ENCODE measurements around the gene RIC8A. TPM values are rescaled to one million over a fixed set of nuclear protein-coding genes. Genes with fewer than 3 reads are reported as not detected.

Gene RIC8A
- total RNA-seq, 1 experiment from 2014 or later = 129 TPM

DNA sequence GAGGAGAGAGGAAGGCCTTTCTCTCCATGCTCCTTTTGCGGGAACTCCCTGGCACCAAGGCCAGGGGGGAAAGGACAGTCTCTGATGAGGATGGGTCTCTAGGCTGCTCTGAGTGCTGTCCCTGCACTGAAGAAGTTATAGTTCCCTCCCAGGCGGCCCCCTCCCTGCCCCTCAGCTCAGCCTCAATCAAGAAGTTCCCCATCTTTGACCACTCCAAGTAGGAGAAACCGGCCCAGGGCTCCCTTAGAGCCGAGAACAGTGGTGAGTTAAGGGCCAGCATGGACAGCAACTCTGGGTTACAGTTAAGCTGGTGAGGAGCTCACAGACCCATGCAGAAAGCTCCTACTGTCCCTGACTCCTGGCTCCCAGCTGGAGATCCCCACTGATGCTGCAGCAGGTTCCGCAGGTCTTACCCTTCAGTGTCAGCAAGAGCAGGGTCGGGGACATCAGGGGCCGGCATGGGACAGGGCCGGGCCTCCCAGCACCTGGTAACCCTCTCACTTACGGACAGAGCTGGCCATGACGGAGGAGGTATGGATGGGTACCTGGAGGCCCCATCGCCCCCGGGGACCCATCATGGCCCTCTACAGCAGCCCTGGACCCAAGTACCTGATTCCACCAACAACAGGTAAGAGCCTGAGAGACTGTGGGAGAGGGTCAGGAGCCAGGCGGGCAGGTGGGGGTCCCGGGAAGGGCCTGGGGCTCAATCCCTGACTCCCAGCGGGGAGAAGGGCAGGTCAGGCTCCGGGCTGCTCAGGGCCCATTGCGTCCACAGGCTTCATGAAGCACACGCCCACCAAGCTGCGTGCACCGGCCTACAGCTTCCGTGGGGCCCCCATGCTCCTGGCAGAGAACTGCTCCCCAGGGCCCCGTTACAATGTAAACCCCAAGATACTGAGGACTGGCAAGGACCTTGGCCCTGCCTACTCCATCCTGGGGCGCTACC lies 10.4 kb upstream of the RIC8A start:
- intact Hi-C loops (cut with micrococcal nuclease; ENCODE audit: unreplicated experiment) = no loop called here
- no peak overlapping the region for H3K27ac ChIP-seq
- H3K9me2 ChIP-seq (ENCODE audit: insufficient read depth) = no peaks in the 10 kb centered on the region
- POLR2A ChIA-PET (ENCODE audit: unreplicated experiment) = no interaction called here
- H3F3A ChIP-seq (ENCODE audit: insufficient read depth, low read depth) = no peaks in the 10 kb centered on the region
- TF ChIP-seq EZH2 (IDR thresholded peaks at IDR 0.05; ENCODE audit: low read depth) = no peak
- TF ChIP-seq, protein P1, sequence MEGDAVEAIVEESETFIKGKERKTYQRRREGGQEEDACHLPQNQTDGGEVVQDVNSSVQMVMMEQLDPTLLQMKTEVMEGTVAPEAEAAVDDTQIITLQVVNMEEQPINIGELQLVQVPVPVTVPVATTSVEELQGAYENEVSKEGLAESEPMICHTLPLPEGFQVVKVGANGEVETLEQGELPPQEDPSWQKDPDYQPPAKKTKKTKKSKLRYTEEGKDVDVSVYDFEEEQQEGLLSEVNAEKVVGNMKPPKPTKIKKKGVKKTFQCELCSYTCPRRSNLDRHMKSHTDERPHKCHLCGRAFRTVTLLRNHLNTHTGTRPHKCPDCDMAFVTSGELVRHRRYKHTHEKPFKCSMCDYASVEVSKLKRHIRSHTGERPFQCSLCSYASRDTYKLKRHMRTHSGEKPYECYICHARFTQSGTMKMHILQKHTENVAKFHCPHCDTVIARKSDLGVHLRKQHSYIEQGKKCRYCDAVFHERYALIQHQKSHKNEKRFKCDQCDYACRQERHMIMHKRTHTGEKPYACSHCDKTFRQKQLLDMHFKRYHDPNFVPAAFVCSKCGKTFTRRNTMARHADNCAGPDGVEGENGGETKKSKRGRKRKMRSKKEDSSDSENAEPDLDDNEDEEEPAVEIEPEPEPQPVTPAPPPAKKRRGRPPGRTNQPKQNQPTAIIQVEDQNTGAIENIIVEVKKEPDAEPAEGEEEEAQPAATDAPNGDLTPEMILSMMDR (conservative IDR thresholded peaks at IDR 0.05) = no peak
- H3K4me1 ChIP-seq (replicated peaks; ENCODE audit: insufficient read depth) = no peaks in the 10 kb centered on the region
- H3K36me3 ChIP-seq (ENCODE audit: low read depth) = no peaks in the 10 kb centered on the region
- no peak overlapping the region for H3K4me3 ChIP-seq
- CTCF ChIA-PET = interaction anchor here (0.6 kb wide), 1 partner anchor 166 kb away, joined by 15 read pairs; no protein-coding TSS in a partner anchor
- H4K20me1 ChIP-seq (ENCODE audit: insufficient read depth) = no peaks in the 10 kb centered on the region
- H3K4me2 ChIP-seq = no peak overlapping the region
- BruUV-seq (replicated peaks) = no TSS peak
- no peak for DNase-seq
- peaks cover 3% of the 10 kb centered on the region; the same call in 1 of the 2 replicates for H3K27me3 ChIP-seq (ENCODE audit: insufficient read depth, low read depth)
- no peak overlapping the region for H2AFZ ChIP-seq
- no peaks in the 10 kb centered on the region for H3K79me2 ChIP-seq (ENCODE audit: low read depth)
- no peaks in the 10 kb centered on the region for H3K9me3 ChIP-seq (ENCODE audit: insufficient read depth, low read depth)

DNA sequence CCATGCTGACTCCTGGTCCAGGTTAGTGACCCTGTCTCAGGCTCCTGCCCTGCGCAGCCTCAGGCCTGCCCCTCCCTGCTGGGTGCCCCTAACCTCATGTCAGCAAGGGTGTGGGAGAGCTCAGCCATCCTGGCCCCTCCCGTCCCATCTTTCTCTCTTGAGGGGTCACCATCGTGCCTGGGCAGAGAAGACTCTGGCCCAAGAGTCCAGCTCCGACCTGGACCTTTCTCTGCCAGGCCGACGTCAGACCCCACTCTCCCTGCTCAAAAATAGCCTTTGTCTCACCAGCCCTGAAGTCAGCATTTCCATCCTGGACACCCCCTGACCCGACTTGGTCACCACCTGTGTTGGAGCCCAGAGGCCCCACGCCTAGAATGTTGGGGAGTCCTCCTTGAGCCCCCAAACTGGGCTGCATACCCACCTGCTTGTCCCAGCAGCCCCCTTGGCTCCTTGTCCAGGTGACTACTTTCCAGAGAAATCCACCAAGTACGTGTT lies 9.7 kb upstream of the RIC8A start:
- H3F3A ChIP-seq (ENCODE audit: insufficient read depth, low read depth) = no peaks in the 10 kb centered on the region
- TF ChIP-seq, protein P1 (conservative IDR thresholded peaks at IDR 0.05) = no peak
- TF ChIP-seq EZH2 (IDR thresholded peaks at IDR 0.05; ENCODE audit: low read depth) = no peak
- no TSS peak for BruUV-seq (replicated peaks)
- POLR2A ChIA-PET (ENCODE audit: unreplicated experiment) = no interaction called here
- no peaks in the 10 kb centered on the region for H3K79me2 ChIP-seq (ENCODE audit: low read depth)
- no peaks in the 10 kb centered on the region for H3K9me3 ChIP-seq (ENCODE audit: insufficient read depth, low read depth)
- no peak overlapping the region for H3K4me3 ChIP-seq
- H3K27me3 ChIP-seq (ENCODE audit: insufficient read depth, low read depth) = peaks cover 3% of the 10 kb centered on the region; the same call in 1 of the 2 replicates
- H3K4me2 ChIP-seq = no peak overlapping the region
- H2AFZ ChIP-seq = no peak overlapping the region
- no peak overlapping the region for H3K27ac ChIP-seq
- CTCF ChIA-PET = no interaction called here
- H3K9me2 ChIP-seq (ENCODE audit: insufficient read depth) = no peaks in the 10 kb centered on the region
- intact Hi-C loops (cut with micrococcal nuclease; ENCODE audit: unreplicated experiment) = no loop called here
- H3K36me3 ChIP-seq (ENCODE audit: low read depth) = no peaks in the 10 kb centered on the region
- no peak for DNase-seq
- H4K20me1 ChIP-seq (ENCODE audit: insufficient read depth) = no peaks in the 10 kb centered on the region
- H3K4me1 ChIP-seq (replicated peaks; ENCODE audit: insufficient read depth) = no peaks in the 10 kb centered on the region

DNA sequence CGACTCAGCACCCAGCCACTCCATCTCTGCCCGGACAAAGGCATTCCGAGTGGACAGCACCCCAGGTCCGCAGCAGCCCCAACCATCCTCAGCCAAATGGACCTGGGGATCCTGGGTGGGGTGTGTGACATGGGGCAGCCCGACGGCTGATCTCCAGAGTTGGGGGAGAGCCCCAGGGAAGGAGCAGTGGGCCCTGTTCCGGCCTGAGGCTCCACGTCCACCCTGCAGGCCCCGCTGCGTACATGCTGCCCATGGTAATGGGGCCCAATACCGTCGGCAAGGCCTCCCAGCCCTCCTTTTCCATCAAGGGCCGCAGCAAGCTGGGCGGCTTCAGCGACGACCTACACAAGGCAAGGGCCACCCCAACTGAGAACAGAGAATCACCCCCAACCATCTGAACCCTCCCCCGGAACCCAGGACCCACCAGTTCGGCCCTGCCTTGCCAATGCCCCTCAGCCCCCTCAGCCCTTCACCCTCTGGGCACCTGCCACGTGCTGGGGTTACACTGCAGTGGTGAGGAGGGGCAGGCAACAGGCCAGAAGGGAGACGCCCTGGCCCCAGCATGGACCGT lies 9.2 kb upstream of the RIC8A start:
- ChIA-PET CTCF (no interaction called here), POLR2A (ENCODE audit: unreplicated experiment) (no interaction called here)
- BruUV-seq (replicated peaks) = no TSS peak
- no peaks in the 10 kb centered on the region for H3K4me1 ChIP-seq (replicated peaks; ENCODE audit: insufficient read depth)
- DNase-seq = no peak
- H3K27me3 ChIP-seq (ENCODE audit: insufficient read depth, low read depth) = peaks cover 3% of the 10 kb centered on the region; the same call in 1 of the 2 replicates
- no peaks in the 10 kb centered on the region for H3K9me2 ChIP-seq (ENCODE audit: insufficient read depth)
- no peak overlapping the region for H3K4me3 ChIP-seq
- no peaks in the 10 kb centered on the region for H3F3A ChIP-seq (ENCODE audit: insufficient read depth, low read depth)
- H3K9me3 ChIP-seq (ENCODE audit: insufficient read depth, low read depth) = no peaks in the 10 kb centered on the region
- TF ChIP-seq EZH2 (IDR thresholded peaks at IDR 0.05; ENCODE audit: low read depth) = no peak
- TF ChIP-seq, protein P1 (conservative IDR thresholded peaks at IDR 0.05) = no peak
- H3K27ac ChIP-seq = no peak overlapping the region
- intact Hi-C loops (cut with micrococcal nuclease; ENCODE audit: unreplicated experiment) = no loop called here
- no peak overlapping the region for H3K4me2 ChIP-seq
- no peaks in the 10 kb centered on the region for H3K79me2 ChIP-seq (ENCODE audit: low read depth)
- no peak overlapping the region for H2AFZ ChIP-seq
- H4K20me1 ChIP-seq (ENCODE audit: insufficient read depth) = no peaks in the 10 kb centered on the region
- H3K36me3 ChIP-seq (ENCODE audit: low read depth) = no peaks in the 10 kb centered on the region

Data from PC-9 (cell line).